Spleen (tissue), 7 donors: ENCODE results near the gene BOK.

Experiments
- CTCF ChIP-seq, 11 experiments: fragments of 200-600 bp in 7 of 11; fragments of 450-650 bp in 4 of 11; sonication (generic) in 4 of 11; IDR thresholded peaks in 8 of 11; conservative IDR thresholded peaks in 3 of 11; 1 replicate in 7 of 11; 2 replicates in 4 of 11; pipeline versions ENCODE4 v1.4.0 to v1.8.0; 2016 to 2021; ENCODE audit warnings: antibody characterized with exemption in 11 of 11, inconsistent platforms in 4 of 11, mild to moderate bottlenecking in 1 of 11
- POLR2A ChIP-seq, 3 donors: fragments of 450-650 bp; IDR thresholded peaks; one replicate each; pipeline ENCODE4 v1.5.1; 2017; ENCODE audit warnings: antibody characterized with exemption in 3 of 3, mild to moderate bottlenecking in 1 of 3
- POLR2AphosphoS5 ChIP-seq, 3 donors: sonication (generic); formaldehyde crosslinking; IDR thresholded peaks; one replicate each; pipeline ENCODE4 v1.5.1; 2017; ENCODE audit warnings: antibody characterized with exemption in 3 of 3
- donor health status: DM: no; HTN: no; CAD: no; lungs with moderate emphysema.
- donor health status: DM: no; HTN: no; CAD: no.
- donor health status: DM: no; HTN: no; CAD: no.

DNA sequence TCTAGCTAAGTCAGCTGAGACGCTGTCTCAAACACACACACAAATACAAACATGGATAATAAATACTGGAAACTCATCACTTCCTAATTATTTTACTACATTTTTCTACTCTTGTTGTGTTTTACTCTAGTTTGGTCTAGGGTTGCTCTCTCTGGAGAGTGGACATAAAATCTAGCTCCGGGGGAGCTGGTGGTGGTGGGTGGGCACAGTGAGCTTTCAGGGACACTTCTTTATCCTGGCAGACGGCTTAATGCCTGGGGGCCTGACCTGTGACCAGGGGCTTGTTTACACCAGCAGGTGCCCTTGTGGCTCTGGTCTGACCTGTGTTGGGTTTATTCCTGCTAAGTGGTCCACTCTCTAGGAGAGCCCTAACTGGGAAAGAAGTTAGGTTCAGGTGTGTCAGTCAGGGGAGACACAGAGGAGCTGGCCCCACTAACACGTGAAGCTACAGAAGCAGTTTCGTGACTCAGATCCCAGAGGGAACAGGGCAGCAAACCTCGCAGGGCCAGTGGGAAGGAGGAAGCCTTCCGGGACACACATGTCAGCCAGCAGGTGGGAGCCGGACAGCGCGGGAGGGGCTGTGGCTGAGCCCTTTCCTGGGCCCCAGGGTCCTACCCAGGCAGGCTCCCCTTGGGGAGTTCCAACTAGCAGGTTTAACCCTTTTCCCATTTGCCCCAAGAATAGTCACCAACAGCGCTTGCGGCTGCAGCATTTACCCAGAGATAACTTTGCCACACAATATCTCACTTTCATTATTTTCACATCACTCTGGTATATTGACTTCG lies 22.5 kb upstream of the BOK start:
- TF ChIP-seq POLR2A (IDR thresholded peaks at IDR 0.05) (no peak), CTCF (IDR thresholded peaks at IDR 0.05 in 8 of 11, conservative IDR thresholded peaks at IDR 0.05 in 3 of 11) (no peak), POLR2AphosphoS5 (IDR thresholded peaks at IDR 0.05) (no peak)
